Astrocyte of the cerebellum (primary cell): ENCODE results near the gene RBBP6.

Source experiments
- DNase-seq: peaks from one replicate; pipeline ENCODE4 v3.0.0-alpha.2; 2011; ENCODE audit warnings: low read depth
- H3K4me3 ChIP-seq: 2 replicates; pipeline ENCODE4 v1.5.1; 2011; ENCODE audit warnings: mild to moderate bottlenecking, low read depth, low read length, moderate library complexity
- in situ Hi-C: cut with HindIII; loops from 2 replicates; pipeline ENCODE4 v1.10.0; 2017; ENCODE audit warnings: low sequenced_read_pairs
- TF ChIP-seq, protein P1 (sequence below): IDR thresholded peaks from 2 replicates; pipeline ENCODE4 v1.5.1; 2012; ENCODE audit warnings: low read length, low read depth, moderate library complexity, mild to moderate bottlenecking; ENCODE audit errors: missing control alignments

The RBBP6 gene

DNA sequence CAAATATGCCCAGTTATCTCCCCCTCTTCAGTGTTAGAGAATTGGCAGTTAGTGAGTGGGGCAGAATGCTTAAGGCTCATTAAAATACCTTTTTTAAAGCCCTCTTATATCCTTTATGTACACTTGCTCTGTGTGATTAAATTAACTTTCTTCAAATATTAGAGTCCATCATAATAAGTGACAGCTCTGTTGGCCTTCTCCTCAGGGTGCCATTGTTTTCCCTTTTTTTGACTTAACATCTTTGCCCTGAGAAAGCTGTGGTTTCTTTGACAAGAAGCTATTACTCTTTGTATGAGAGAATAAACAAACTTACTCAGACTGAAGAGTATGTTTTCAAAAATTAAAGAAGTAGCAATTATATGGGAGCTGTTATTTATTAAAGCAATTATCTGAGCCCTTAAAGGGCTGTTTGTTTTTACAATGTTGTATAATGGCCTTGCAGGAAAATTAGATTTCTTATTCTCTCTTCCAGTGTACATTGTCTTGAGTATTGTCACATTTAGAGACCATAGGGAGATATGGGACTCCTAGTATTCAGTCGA is 13.4 kb downstream of the RBBP6 start:
- TF ChIP-seq, protein P1, sequence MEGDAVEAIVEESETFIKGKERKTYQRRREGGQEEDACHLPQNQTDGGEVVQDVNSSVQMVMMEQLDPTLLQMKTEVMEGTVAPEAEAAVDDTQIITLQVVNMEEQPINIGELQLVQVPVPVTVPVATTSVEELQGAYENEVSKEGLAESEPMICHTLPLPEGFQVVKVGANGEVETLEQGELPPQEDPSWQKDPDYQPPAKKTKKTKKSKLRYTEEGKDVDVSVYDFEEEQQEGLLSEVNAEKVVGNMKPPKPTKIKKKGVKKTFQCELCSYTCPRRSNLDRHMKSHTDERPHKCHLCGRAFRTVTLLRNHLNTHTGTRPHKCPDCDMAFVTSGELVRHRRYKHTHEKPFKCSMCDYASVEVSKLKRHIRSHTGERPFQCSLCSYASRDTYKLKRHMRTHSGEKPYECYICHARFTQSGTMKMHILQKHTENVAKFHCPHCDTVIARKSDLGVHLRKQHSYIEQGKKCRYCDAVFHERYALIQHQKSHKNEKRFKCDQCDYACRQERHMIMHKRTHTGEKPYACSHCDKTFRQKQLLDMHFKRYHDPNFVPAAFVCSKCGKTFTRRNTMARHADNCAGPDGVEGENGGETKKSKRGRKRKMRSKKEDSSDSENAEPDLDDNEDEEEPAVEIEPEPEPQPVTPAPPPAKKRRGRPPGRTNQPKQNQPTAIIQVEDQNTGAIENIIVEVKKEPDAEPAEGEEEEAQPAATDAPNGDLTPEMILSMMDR, result no peak
- no peak overlapping the region for H3K4me3 ChIP-seq
- DNase-seq, result no peak
- in situ Hi-C loops, result no loop called here

DNA sequence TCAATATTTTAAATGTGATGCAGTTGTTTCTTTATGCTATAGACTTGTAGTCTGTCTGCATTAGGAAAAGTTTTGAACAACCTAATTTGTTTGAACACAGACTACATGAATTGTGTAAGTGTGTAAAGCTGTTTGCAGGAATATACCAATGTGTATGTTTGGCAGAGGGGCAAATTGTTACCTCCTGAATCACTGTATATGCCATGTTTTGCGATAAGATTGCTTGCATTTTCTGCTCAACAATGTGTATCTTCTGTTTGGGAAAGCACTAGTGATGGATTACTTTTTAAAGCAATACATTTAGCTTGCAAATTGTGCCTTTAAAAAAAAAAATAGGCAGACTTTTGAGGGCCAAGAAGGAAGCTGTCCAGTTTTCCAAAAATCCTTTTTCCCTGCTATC is 14.6 kb downstream of the RBBP6 start:
- no peak for DNase-seq
- H3K4me3 ChIP-seq, result no peak overlapping the region
- in situ Hi-C loops, result no loop called here
- TF ChIP-seq, protein P1, result no peak

DNA sequence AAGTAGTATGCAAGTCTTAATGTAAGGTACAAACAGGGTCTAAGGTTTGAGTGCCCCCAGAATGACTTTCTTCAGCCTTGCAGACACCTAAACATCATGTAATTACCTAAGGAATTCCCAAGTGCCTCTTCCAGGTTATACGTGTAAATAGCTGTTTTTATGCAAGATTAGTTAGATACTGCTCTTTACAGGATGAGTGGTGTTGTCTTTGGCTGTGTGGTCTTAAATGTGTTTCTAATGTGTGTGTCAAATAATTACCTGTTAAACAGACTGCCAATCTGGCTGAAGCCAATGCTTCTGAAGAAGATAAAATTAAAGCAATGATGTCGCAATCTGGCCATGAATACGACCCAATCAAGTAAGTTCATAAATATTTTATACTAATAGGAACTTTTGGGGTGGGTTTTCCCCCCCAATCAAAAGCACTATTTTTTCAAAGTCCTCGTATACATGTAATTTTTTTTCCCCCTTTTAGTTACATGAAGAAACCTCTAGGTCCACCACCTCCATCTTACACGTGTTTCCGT is 16.0 kb downstream of the RBBP6 start:
- no peak for DNase-seq
- TF ChIP-seq, protein P1, result no peak
- H3K4me3 ChIP-seq, result no peak overlapping the region
- in situ Hi-C loops, result no loop called here

DNA sequence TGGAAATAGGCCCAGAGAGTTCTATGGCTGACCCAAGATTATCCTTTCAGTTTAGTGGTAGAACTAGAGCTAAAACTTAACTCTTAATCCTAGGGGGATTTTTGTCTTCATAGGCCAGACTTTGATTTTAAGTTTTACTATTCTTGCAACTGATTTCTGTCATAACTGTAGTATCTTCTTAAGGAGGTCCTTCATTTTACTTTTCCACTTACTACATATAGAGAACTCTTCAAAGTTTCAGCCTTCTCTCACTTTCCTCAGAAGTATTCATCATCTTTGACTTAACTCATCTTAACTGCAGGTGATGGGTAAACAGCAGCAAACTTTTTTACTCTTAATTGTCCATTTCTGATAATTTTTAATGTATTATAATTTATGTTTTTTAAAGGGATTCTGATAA is 23.4 kb downstream of the RBBP6 start:
- H3K4me3 ChIP-seq, result no peak overlapping the region
- in situ Hi-C loops, result loop anchor here (10.0 kb wide), 1 partner anchor 242 kb away; no protein-coding TSS in a partner anchor
- no peak for DNase-seq
- TF ChIP-seq, protein P1, result no peak

DNA sequence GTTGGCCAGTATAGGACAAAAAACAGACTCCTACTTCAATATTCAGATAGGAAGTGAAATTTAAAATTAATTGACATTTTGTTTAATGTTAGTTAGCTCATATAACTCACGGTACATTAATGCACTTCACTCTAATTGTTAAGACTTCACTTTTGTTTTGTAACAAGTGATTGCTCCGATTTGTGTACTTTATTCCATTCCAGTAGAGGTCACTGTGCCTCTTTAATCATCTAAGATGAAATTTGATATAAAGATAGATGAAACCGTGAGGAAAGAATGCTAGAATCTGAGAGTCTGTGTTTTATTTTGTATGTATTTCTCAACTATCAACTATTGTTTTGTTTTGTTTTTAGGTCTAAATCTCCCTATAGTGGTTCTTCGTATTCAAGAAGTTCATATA is 29.0 kb downstream of the RBBP6 start:
- no peak for DNase-seq
- TF ChIP-seq, protein P1, result peak; percentile 17
- in situ Hi-C loops, result loop anchor here (10.0 kb wide), 1 partner anchor 236 kb away; no protein-coding TSS in a partner anchor
- no peak overlapping the region for H3K4me3 ChIP-seq

DNA sequence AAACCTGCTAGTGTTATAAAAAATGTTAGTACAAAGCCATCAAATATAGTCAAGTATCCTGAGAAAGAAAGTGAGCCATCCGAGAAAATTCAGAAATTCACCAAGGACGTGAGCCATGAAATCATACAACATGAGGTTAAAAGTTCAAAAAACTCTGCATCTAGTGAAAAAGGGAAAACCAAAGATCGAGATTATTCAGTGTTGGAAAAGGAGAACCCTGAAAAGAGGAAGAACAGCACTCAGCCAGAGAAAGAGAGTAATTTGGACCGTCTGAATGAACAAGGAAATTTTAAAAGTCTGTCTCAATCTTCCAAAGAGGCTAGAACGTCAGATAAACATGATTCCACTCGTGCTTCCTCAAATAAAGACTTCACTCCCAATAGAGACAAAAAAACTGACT is 31.7 kb downstream of the RBBP6 start:
- TF ChIP-seq, protein P1, result no peak
- no peak for DNase-seq
- no peak overlapping the region for H3K4me3 ChIP-seq
- in situ Hi-C loops, result no loop called here
